Stimulated activated CD4-positive, alpha-beta T cell treated with anti-CD3 and anti-CD28 coated beads, Interleukin-15, amount 100 ng/mL, for 48 hours (primary cell): ENCODE results near the gene TRPC4AP.

ENCODE experiments used
- DNase-seq, 2 donors: peaks; one replicate each; pipeline ENCODE4 v3.0.0-alpha.2; 2020; ENCODE audit warnings: low read depth in 2 of 2

TRPC4AP gene

GRCh38 chr20:35001596-35002362, 90.8 kb downstream of the TRPC4AP start:
- DNase-seq = no peak

- no peak for DNase-seq
These were observed 91.5 kb downstream of the TRPC4AP start for GRCh38 chr20:35000922-35001595.

GRCh38 chr20:35000311-35000921, 92.2 kb downstream of the TRPC4AP start:
- no peak for DNase-seq

GRCh38 chr20:34999782-35000181, 92.8 kb downstream of the TRPC4AP start:
- no peak for DNase-seq

- DNase-seq = no peak
These were observed 93.6 kb downstream of the TRPC4AP start for GRCh38 chr20:34999021-34999451.

GRCh38 chr20:34998331-34998950, 94.2 kb downstream of the TRPC4AP start:
- DNase-seq = no peak

GRCh38 chr20:34997774-34998173, 94.8 kb downstream of the TRPC4AP start:
- DNase-seq = no peak

- DNase-seq = no peak
These were observed 95.5 kb downstream of the TRPC4AP start for GRCh38 chr20:34997131-34997561.

- no peak for DNase-seq
These were observed 96.2 kb downstream of the TRPC4AP start for GRCh38 chr20:34996243-34997028.

GRCh38 chr20:34995696-34996095, 96.9 kb downstream of the TRPC4AP start:
- DNase-seq = no peak

- DNase-seq = no peak
These were observed 97.4 kb downstream of the TRPC4AP start for GRCh38 chr20:34995192-34995591.

GRCh38 chr20:34994509-34995131, 98.0 kb downstream of the TRPC4AP start:
- DNase-seq = no peak

- DNase-seq = no peak
These were observed 98.6 kb downstream of the TRPC4AP start for GRCh38 chr20:34993941-34994508.

- no peak for DNase-seq
These were observed 99.7 kb downstream of the TRPC4AP start for GRCh38 chr20:34992751-34993417.

- DNase-seq = no peak
These were observed 101.9 kb downstream of the TRPC4AP start for GRCh38 chr20:34990661-34991214.

- no peak for DNase-seq
These were observed 102.4 kb downstream of the TRPC4AP start for GRCh38 chr20:34990231-34990630.

GRCh38 chr20:34989670-34990069, 102.9 kb downstream of the TRPC4AP start:
- DNase-seq = no peak

GRCh38 chr20:34989118-34989517, 103.5 kb downstream of the TRPC4AP start:
- no peak for DNase-seq

GRCh38 chr20:34988191-34988540, 104.4 kb downstream of the TRPC4AP start:
- DNase-seq = no peak
